GM23248 (cell line): Measurements from ENCODE around the gene FNDC3B. TPM values are rescaled to one million over a fixed set of nuclear protein-coding genes. Genes with fewer than 3 reads are reported as not detected.
A peak's percentile ranks its signal among the peaks of the same experiment; 100 is the strongest.

Experiments used
- DNase-seq: peaks from one replicate; pipeline ENCODE4 v3.0.0-alpha.2; 2015
- H2AFZ ChIP-seq: fragments of 200-600 bp; sonication (generic); 2 replicates; pipeline ENCODE4 v1.6.1; 2016; ENCODE audit warnings: antibody characterized with exemption
- H3F3A ChIP-seq: fragments of 200-600 bp; sonication (generic); 2 replicates; pipeline ENCODE4 v1.6.1; 2016; ENCODE audit warnings: mild to moderate bottlenecking, antibody characterized with exemption, mixed run types; ENCODE audit not compliant: insufficient read depth
- H3K27ac ChIP-seq: fragments of 200-600 bp; sonication (generic); 2 replicates; pipeline ENCODE4 v1.5.1; 2016; ENCODE audit warnings: mild to moderate bottlenecking
- H3K27me3 ChIP-seq: fragments of 200-600 bp; sonication (generic); replicated peaks from 2 replicates; pipeline ENCODE4 v1.6.1; 2016; ENCODE audit warnings: mild to moderate bottlenecking; ENCODE audit not compliant: insufficient read depth
- H3K36me3 ChIP-seq: fragments of 200-600 bp; sonication (generic); 2 replicates; pipeline ENCODE4 v1.6.1; 2016; ENCODE audit warnings: low read depth, mild to moderate bottlenecking
- H3K4me1 ChIP-seq: fragments of 200-600 bp; sonication (generic); 2 replicates; pipeline ENCODE4 v1.6.1; 2016; ENCODE audit warnings: mild to moderate bottlenecking; ENCODE audit not compliant: insufficient read depth
- H3K4me2 ChIP-seq: fragments of 200-600 bp; sonication (generic); one replicate; pipeline ENCODE4 v1.6.1; 2016; ENCODE audit warnings: mild to moderate bottlenecking; ENCODE audit not compliant: unreplicated experiment
- H3K4me3 ChIP-seq: fragments of 200-600 bp; sonication (generic); 2 replicates; pipeline ENCODE4 v1.5.1; 2016; ENCODE audit warnings: mild to moderate bottlenecking
- H3K79me2 ChIP-seq: fragments of 200-600 bp; sonication (generic); 2 replicates; pipeline ENCODE4 v1.6.1; 2016; ENCODE audit warnings: mild to moderate bottlenecking; ENCODE audit not compliant: insufficient read depth
- H3K9ac ChIP-seq: fragments of 200-600 bp; sonication (generic); 2 replicates; pipeline ENCODE4 v1.6.1; 2016; ENCODE audit warnings: mild to moderate bottlenecking
- H3K9me2 ChIP-seq: fragments of 200-600 bp; sonication (generic); 2 replicates; pipeline ENCODE4 v1.6.1; 2016; ENCODE audit warnings: mixed run types, mild to moderate bottlenecking, moderate library complexity; ENCODE audit not compliant: insufficient read depth
- H3K9me3 ChIP-seq: fragments of 200-600 bp; sonication (generic); one replicate; pipeline ENCODE4 v1.6.1; 2017; ENCODE audit warnings: low read depth
- H4K20me1 ChIP-seq: fragments of 200-600 bp; sonication (generic); 2 replicates; pipeline ENCODE4 v1.6.0; 2016; ENCODE audit not compliant: insufficient read depth
- EZH2 ChIP-seq: fragments of 200-600 bp; sonication (generic); IDR thresholded peaks from 2 replicates; pipeline ENCODE4 v1.6.1; 2018; ENCODE audit warnings: antibody characterized with exemption, mild to moderate bottlenecking; ENCODE audit not compliant: insufficient read depth, poor library complexity, severe bottlenecking
- EZH2phosphoT487 ChIP-seq: fragments of 200-600 bp; sonication (generic); IDR thresholded peaks from 2 replicates; pipeline ENCODE4 v1.6.1; 2018; ENCODE audit warnings: antibody characterized with exemption, moderate library complexity, mild to moderate bottlenecking, low read depth; ENCODE audit not compliant: insufficient read depth
- WGBS, 2 experiments: methylation state at CpG; one replicate each; pipeline ENCODE4 v1.1.6; 2015 to 2017; ENCODE audit warnings: low lambda C conversion rate in 2 of 2, low coverage in 1 of 2; ENCODE audit errors: missing lambda C conversion rate in 2 of 2; 5-methylcytosine and 5-hydroxymethylcytosine counted together
- in situ Hi-C: fragments of 300-500 bp; cut with MboI; formaldehyde crosslinking; loops from 2 replicates; pipeline ENCODE4 v1.15.0; 2020
- polyA plus RNA-seq: library from polyadenylated mRNA; unstranded; fragments of >200 nt; fragmentation: Nextera tagmentation; extraction: Ambion mirVana; gene quantifications from 2 replicates; pipeline ENCODE4 v1.2.1, GENCODE V29; 2016
- total RNA-seq: library from RNA; depleted of rRNA; stranded (reverse); fragments of >200 nt; shearing (Covaris generic); gene quantifications from 2 replicates; pipeline ENCODE4 v1.2.3, GENCODE V29; 2014

The FNDC3B gene
- total and polyA plus RNA-seq, 2 experiments from 2014 or later = 85.5 to 123 TPM

- Histone ChIP-seq H3K9me3 (no peaks in the 10 kb centered on the region), H3K79me2 (peaks cover 100% of the 10 kb centered on the region), H3F3A (peaks cover 67% of the 10 kb centered on the region), H3K36me3 (no peaks in the 10 kb centered on the region; the same call in 1 of the 2 replicates), H4K20me1 (peaks cover 34% of the 10 kb centered on the region), H3K4me3 (peak overlapping the region; percentile 33; the same call in 1 of the 2 replicates), H3K9ac (peak overlapping the region; percentile 38), H3K4me2 (peak overlapping the region; percentile 59), H3K4me1 (peaks cover 66% of the 10 kb centered on the region), H3K9me2 (no peaks in the 10 kb centered on the region), H2AFZ (no peak overlapping the region), H3K27me3 (no peaks in the 10 kb centered on the region), H3K27ac (peak overlapping the region; percentile 62)
- 44 to 51% methylated on average over 2 of the region's 2 CpGs for WGBS, 2 experiments
- no peak for TF ChIP-seq EZH2
- no peak for TF ChIP-seq EZH2phosphoT487
- in situ Hi-C loops = no loop called here
- DNase-seq = peak; percentile 86
These were observed 64.3 kb downstream of the FNDC3B start for GRCh38 chr3:172103724-172104123.

- Histone ChIP-seq H3K4me2 (peak overlapping the region; percentile 59), H3K27me3 (no peaks in the 10 kb centered on the region), H2AFZ (no peak overlapping the region), H3K27ac (peak overlapping the region; percentile 62), H3K36me3 (no peaks in the 10 kb centered on the region; the same call in 1 of the 2 replicates), H3F3A (peaks cover 65% of the 10 kb centered on the region), H3K4me3 (no peak overlapping the region), H3K9me2 (no peaks in the 10 kb centered on the region), H3K9ac (peak overlapping the region; percentile 30; the same call in 1 of the 2 replicates), H3K9me3 (no peaks in the 10 kb centered on the region), H4K20me1 (peaks cover 30% of the 10 kb centered on the region), H3K4me1 (peaks cover 60% of the 10 kb centered on the region), H3K79me2 (peaks cover 100% of the 10 kb centered on the region)
- in situ Hi-C loops = no loop called here
- DNase-seq = no peak
- 97 to 100% methylated on average over 2 of the region's 2 CpGs for WGBS, 2 experiments
- no peak for TF ChIP-seq EZH2phosphoT487
- no peak for TF ChIP-seq EZH2
These were observed 65.2 kb downstream of the FNDC3B start for GRCh38 chr3:172104471-172105072.

GRCh38 chr3:172106037-172106954 lies 66.9 kb downstream of the FNDC3B start:
- Histone ChIP-seq H3K4me3 (no peak overlapping the region), H3K27ac (no peak overlapping the region; the same call in 1 of the 2 replicates), H3F3A (peaks cover 70% of the 10 kb centered on the region), H3K9me3 (no peaks in the 10 kb centered on the region), H3K9ac (no peak overlapping the region), H3K4me2 (no peak overlapping the region), H3K36me3 (no peaks in the 10 kb centered on the region; the same call in 1 of the 2 replicates), H3K27me3 (no peaks in the 10 kb centered on the region), H2AFZ (no peak overlapping the region), H3K79me2 (peaks cover 100% of the 10 kb centered on the region), H3K9me2 (no peaks in the 10 kb centered on the region), H3K4me1 (peaks cover 57% of the 10 kb centered on the region), H4K20me1 (peaks cover 40% of the 10 kb centered on the region)
- in situ Hi-C loops = no loop called here
- no peak for DNase-seq
- WGBS, 2 experiments = 36 to 37% methylated on average over 4 of the region's 4 CpGs
- TF ChIP-seq EZH2 = no peak
- no peak for TF ChIP-seq EZH2phosphoT487

- Histone ChIP-seq H4K20me1 (peaks cover 41% of the 10 kb centered on the region), H3K27ac (no peak overlapping the region; the same call in 1 of the 2 replicates), H3F3A (peaks cover 76% of the 10 kb centered on the region), H3K36me3 (peaks cover 2% of the 10 kb centered on the region; the same call in 1 of the 2 replicates), H3K27me3 (no peaks in the 10 kb centered on the region), H3K4me3 (no peak overlapping the region), H3K79me2 (peaks cover 100% of the 10 kb centered on the region), H3K9me3 (no peaks in the 10 kb centered on the region), H3K4me1 (peaks cover 57% of the 10 kb centered on the region), H2AFZ (no peak overlapping the region), H3K9ac (no peak overlapping the region), H3K4me2 (no peak overlapping the region), H3K9me2 (no peaks in the 10 kb centered on the region)
- in situ Hi-C loops = no loop called here
- no peak for DNase-seq
- TF ChIP-seq EZH2phosphoT487 (no peak), EZH2 (no peak)
- WGBS, 2 experiments = 73 to 74% methylated on average over 7 of the region's 7 CpGs
These were observed 67.6 kb downstream of the FNDC3B start for GRCh38 chr3:172106989-172107388.
